Measurements from ENCODE around the gene CRYGN.

CRYGN gene

GRCh38 chr7:151406886-151407583 lies 32.9 kb downstream of the CRYGN start:
- no peak for DNase-seq (ENCODE audit: extremely low read depth, low read depth)
- no peak for TF ChIP-seq CTCF (IDR thresholded peaks at IDR 0.05; ENCODE audit: low read depth, low read length, missing control alignments)
- H3K4me3 ChIP-seq (replicated peaks; ENCODE audit: low read depth, low read length), result no peak overlapping the region

- DNase-seq (ENCODE audit: extremely low read depth, low read depth), result no peak
- H3K4me3 ChIP-seq (replicated peaks; ENCODE audit: low read depth, low read length), result no peak overlapping the region
- no peak for TF ChIP-seq CTCF (IDR thresholded peaks at IDR 0.05; ENCODE audit: low read depth, low read length, missing control alignments)
Measured at GRCh38 chr7:151406051-151406875, 33.7 kb downstream of the CRYGN start.

- no peak overlapping the region for H3K4me3 ChIP-seq (replicated peaks; ENCODE audit: low read depth, low read length)
- no peak for TF ChIP-seq CTCF (IDR thresholded peaks at IDR 0.05; ENCODE audit: low read depth, low read length, missing control alignments)
- no peak for DNase-seq (ENCODE audit: extremely low read depth, low read depth)
Measured at GRCh38 chr7:151405588-151405987, 34.4 kb downstream of the CRYGN start.

- no peak for TF ChIP-seq CTCF (IDR thresholded peaks at IDR 0.05; ENCODE audit: low read depth, low read length, missing control alignments)
- no peak overlapping the region for H3K4me3 ChIP-seq (replicated peaks; ENCODE audit: low read depth, low read length)
- DNase-seq (ENCODE audit: extremely low read depth, low read depth), result no peak
Measured at GRCh38 chr7:151405056-151405455, 34.9 kb downstream of the CRYGN start.

- no peak for DNase-seq (ENCODE audit: extremely low read depth, low read depth)
- TF ChIP-seq CTCF (IDR thresholded peaks at IDR 0.05; ENCODE audit: low read depth, low read length, missing control alignments), result no peak
- no peak overlapping the region for H3K4me3 ChIP-seq (replicated peaks; ENCODE audit: low read depth, low read length)
Measured at GRCh38 chr7:151404216-151405011, 35.5 kb downstream of the CRYGN start.

- DNase-seq (ENCODE audit: extremely low read depth, low read depth), result no peak
- TF ChIP-seq CTCF (IDR thresholded peaks at IDR 0.05; ENCODE audit: low read depth, low read length, missing control alignments), result no peak
- no peak overlapping the region for H3K4me3 ChIP-seq (replicated peaks; ENCODE audit: low read depth, low read length)
Measured at GRCh38 chr7:151403764-151404163, 36.2 kb downstream of the CRYGN start.
